ENCODE measurements around the gene INTS14.
"Not testable (repeated sequence)": the region's sequence is repeated elsewhere in the genome, so short reads cannot be mapped to it uniquely, and the experiment has no call there.

INTS14 gene

DNA sequence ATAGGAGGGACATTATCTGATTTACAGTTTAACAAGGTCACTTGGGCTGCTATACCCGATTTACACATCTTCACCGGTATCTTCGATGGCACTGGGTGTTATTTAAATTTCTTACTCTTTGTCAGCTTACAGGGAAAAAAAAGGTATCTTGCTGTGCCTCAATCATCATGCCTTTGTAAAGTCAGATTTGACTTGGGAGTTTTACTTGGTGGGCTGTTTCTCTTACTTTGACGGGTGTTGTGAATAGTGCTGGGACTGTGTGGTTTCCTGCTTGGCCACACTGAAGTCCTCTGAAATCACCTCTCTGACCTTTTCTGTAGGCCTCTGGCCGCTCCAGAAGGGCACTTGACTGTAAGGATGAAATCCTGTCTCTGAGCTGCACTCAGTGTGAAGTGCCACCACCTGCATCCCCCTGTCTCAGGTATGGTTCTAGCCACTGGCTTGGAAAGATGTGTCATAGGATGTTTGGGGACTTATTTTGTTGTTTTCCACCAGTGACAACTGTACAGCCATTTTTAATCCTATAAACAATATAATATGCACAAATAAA lies 7.7 kb upstream of the INTS14 start:
- no peaks in the 10 kb centered on the region for H3K79me2 ChIP-seq (ENCODE audit: low read length)
- no peaks in the 10 kb centered on the region for H3K36me3 ChIP-seq (replicated peaks; ENCODE audit: low read depth, low read length)
- no peak overlapping the region for H3K4me2 ChIP-seq (ENCODE audit: low read length)
- H3K9me3 ChIP-seq (ENCODE audit: insufficient read depth, low read length): no peaks in the 10 kb centered on the region
- H3K27ac ChIP-seq (ENCODE audit: low read length): no peak overlapping the region
- H3K9ac ChIP-seq (ENCODE audit: low read length): no peak overlapping the region
- no peak overlapping the region for H2AFZ ChIP-seq (ENCODE audit: low read depth, low read length)
- no peak overlapping the region for H3K4me3 ChIP-seq (ENCODE audit: low read length)
- no peaks in the 10 kb centered on the region for H3K4me1 ChIP-seq (ENCODE audit: low read length)
- peaks cover 12% of the 10 kb centered on the region for H4K20me1 ChIP-seq (ENCODE audit: insufficient read depth, low read length)
- TF ChIP-seq, protein P1, sequence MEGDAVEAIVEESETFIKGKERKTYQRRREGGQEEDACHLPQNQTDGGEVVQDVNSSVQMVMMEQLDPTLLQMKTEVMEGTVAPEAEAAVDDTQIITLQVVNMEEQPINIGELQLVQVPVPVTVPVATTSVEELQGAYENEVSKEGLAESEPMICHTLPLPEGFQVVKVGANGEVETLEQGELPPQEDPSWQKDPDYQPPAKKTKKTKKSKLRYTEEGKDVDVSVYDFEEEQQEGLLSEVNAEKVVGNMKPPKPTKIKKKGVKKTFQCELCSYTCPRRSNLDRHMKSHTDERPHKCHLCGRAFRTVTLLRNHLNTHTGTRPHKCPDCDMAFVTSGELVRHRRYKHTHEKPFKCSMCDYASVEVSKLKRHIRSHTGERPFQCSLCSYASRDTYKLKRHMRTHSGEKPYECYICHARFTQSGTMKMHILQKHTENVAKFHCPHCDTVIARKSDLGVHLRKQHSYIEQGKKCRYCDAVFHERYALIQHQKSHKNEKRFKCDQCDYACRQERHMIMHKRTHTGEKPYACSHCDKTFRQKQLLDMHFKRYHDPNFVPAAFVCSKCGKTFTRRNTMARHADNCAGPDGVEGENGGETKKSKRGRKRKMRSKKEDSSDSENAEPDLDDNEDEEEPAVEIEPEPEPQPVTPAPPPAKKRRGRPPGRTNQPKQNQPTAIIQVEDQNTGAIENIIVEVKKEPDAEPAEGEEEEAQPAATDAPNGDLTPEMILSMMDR (IDR thresholded peaks at IDR 0.05; ENCODE audit: low read depth, low read length): no peak
- TF ChIP-seq EZH2phosphoT487 (IDR thresholded peaks at IDR 0.05; ENCODE audit: low read depth): no peak
- peaks cover 53% of the 10 kb centered on the region for H3K27me3 ChIP-seq (ENCODE audit: low read depth, low read length)

DNA sequence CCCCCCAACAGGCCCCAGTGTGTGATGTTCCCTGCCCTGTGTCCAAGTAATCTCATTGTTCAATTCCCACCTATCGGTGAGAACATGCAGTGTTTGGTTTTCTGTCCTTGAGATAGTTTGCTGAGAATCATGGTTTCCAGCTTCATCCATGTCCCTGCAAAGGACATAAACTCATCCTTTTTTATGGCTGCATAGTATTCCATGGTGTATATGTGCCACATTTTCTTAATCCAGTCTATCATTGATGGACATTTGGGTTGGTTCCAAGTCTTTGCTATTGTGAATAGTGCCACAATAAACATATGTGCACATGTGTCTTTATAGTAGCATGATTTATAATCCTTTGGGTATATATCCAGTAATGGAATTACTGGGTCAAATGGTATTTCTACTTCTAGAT lies 5.0 kb upstream of the INTS14 start:
- not testable (repeated sequence) for H3K9ac ChIP-seq (ENCODE audit: low read length); H3K4me1 ChIP-seq (ENCODE audit: low read length); H4K20me1 ChIP-seq (ENCODE audit: insufficient read depth, low read length); H3K36me3 ChIP-seq (replicated peaks; ENCODE audit: low read depth, low read length); H3K79me2 ChIP-seq (ENCODE audit: low read length); H3K4me2 ChIP-seq (ENCODE audit: low read length); H3K27ac ChIP-seq (ENCODE audit: low read length); H2AFZ ChIP-seq (ENCODE audit: low read depth, low read length); H3K4me3 ChIP-seq (ENCODE audit: low read length); H3K9me3 ChIP-seq (ENCODE audit: insufficient read depth, low read length)
- peaks cover 31% of the 10 kb centered on the region for H3K27me3 ChIP-seq (ENCODE audit: low read depth, low read length)

DNA sequence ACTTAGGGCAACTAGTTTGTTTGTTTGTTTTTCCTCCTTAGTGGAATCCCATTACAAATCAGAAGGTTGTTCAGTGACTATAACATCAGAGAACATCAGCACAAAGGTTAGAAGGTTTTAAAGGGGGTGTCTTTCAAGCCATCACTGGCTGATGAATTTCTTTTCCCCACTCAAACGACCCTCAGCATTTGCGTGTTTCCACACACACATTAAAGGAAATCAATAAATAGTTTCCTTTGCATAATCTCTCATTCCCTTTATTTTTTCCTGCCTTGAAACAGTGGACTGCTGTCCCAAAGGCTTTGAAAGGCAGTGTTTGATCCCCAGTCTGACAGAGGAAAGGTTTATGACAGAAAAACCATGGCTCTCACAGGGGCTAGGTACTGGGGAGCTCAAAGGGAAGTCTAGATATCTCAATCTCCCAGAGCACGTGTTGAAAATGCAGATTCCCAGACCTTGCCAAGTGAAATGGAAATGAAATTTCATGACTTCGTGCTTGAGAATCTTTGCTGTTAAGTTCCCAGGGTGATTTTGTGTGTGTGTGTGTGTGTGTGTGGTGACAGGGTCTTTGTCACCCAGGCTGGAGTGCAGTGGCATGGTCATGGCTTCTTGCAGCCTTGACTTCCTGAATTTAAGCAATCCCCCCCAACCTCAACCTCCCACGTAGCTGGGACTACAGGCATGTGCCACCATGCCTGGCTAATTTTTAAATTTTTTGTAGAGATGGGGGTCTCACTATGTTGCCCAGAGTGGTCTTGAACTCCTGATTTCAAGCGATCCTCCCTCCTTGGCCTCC lies 2.2 kb upstream of the INTS14 start:
- H4K20me1 ChIP-seq (ENCODE audit: insufficient read depth, low read length): no peaks in the 10 kb centered on the region
- H2AFZ ChIP-seq (ENCODE audit: low read depth, low read length): no peak overlapping the region
- no peak overlapping the region for H3K27ac ChIP-seq (ENCODE audit: low read length)
- H3K79me2 ChIP-seq (ENCODE audit: low read length): peaks cover 19% of the 10 kb centered on the region
- no peak for TF ChIP-seq EZH2phosphoT487 (IDR thresholded peaks at IDR 0.05; ENCODE audit: low read depth)
- TF ChIP-seq, protein P1 (IDR thresholded peaks at IDR 0.05; ENCODE audit: low read depth, low read length): no peak
- peaks cover 10% of the 10 kb centered on the region for H3K27me3 ChIP-seq (ENCODE audit: low read depth, low read length)
- no peak overlapping the region for H3K4me3 ChIP-seq (ENCODE audit: low read length)
- peaks cover 16% of the 10 kb centered on the region for H3K4me1 ChIP-seq (ENCODE audit: low read length)
- H3K36me3 ChIP-seq (replicated peaks; ENCODE audit: low read depth, low read length): no peaks in the 10 kb centered on the region
- H3K9me3 ChIP-seq (ENCODE audit: insufficient read depth, low read length): no peaks in the 10 kb centered on the region
- H3K4me2 ChIP-seq (ENCODE audit: low read length): no peak overlapping the region
- no peak overlapping the region for H3K9ac ChIP-seq (ENCODE audit: low read length)

DNA sequence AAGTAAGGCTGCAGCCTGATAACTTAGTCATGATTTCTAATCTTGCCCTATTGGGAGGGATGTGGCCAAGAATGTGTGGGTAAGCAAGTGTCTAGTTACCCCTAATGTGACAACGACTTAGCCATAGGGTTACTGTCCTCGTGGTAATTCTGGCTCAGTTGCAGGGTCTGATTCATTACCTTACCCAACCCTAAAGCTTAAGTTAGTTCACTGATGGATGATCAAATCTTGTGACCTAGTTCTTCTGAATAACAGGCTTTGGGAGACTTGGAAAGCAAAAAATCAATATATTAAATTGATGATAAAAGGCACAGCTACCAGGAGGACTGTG lies 1.6 kb upstream of the INTS14 start:
- Histone ChIP-seq H4K20me1 (ENCODE audit: insufficient read depth, low read length) (no peaks in the 10 kb centered on the region), H3K27me3 (ENCODE audit: low read depth, low read length) (peaks cover 10% of the 10 kb centered on the region), H3K4me1 (ENCODE audit: low read length) (peaks cover 16% of the 10 kb centered on the region), H3K4me3 (ENCODE audit: low read length) (no peak overlapping the region), H3K9me3 (ENCODE audit: insufficient read depth, low read length) (no peaks in the 10 kb centered on the region), H2AFZ (ENCODE audit: low read depth, low read length) (no peak overlapping the region), H3K9ac (ENCODE audit: low read length) (no peak overlapping the region), H3K36me3 (replicated peaks; ENCODE audit: low read depth, low read length) (no peaks in the 10 kb centered on the region), H3K79me2 (ENCODE audit: low read length) (peaks cover 19% of the 10 kb centered on the region), H3K27ac (ENCODE audit: low read length) (no peak overlapping the region), H3K4me2 (ENCODE audit: low read length) (no peak overlapping the region)
- TF ChIP-seq, protein P1 (IDR thresholded peaks at IDR 0.05; ENCODE audit: low read depth, low read length): no peak
- no peak for TF ChIP-seq EZH2phosphoT487 (IDR thresholded peaks at IDR 0.05; ENCODE audit: low read depth)
